ENCODE data around the gene MYL12B. TPM values are rescaled to one million over a fixed set of nuclear protein-coding genes. Genes with fewer than 3 reads are reported as not detected.
"Not testable (repeated sequence)": the region's sequence is repeated elsewhere in the genome, so short reads cannot be mapped to it uniquely, and the experiment has no call there.

MYL12B gene
- total RNA-seq = 689 and 1,114 TPM in 2 replicates

DNA sequence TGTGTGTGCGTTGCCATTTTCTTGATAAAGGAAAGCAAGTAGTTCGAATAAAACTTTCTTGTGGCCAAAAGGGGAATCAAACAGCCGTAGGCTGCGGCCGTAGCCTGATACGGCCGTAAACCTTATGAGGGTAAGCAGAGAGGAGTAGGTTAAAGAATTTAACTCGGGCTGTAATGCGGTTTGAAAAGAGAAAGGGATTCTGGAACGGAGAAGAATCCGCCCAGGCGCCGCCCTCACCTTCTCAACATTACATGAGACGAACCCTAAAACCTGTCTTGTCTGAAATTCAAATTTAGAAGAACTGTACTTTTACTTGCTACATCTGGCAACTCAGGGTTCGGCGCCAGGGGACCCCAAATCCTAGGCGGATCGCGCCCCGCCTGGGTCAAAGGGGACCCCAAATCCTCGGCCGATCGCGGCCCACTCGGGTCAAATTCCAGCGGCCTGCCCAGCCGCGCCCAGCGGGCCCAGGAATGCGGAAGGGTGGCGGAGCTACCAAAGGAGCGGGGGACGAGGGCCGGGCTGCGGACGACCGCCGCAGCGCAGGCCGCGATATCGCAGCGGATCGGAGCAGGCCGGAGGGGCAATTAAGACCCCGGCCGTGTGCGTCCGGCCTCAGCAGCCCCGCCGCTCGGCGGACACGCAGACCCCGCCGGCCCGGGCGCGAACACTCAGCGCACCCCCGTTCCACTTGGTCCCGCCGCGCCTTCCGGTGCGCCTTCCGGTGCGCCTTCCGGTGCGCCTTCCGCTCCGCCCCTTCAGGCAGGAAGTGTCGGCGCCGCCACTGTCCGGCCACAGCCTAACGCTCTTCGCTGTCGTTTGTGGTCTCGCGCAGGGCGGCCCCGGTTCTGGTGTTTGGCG lies at the start of gene MYL12B:
TSS of gene MYL12B (plus strand) at position 761 of the 861 bp plus-strand sequence. CDS start 10,766 bp downstream, outside the sequence.
- peak; percentile 67 for DNase-seq (ENCODE audit: low read depth)

DNA sequence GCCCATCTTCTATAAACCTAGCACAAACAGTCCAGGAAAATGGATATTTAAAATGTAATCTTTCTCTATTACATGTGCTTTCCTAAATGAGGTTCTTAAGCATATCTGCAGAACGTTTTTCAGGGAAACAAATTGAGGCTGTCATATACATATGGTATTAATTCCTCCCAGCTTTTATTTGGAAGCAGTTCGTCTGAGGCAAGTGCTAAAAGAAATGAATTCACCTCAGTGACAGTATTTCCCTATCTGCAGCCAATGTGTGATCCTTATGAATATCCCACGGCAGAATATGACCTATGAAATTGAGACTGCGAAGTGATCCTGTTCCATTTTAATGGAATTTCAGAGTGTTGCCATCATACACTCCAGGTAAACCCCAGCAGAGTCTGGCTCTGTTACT lies 49.3 kb upstream of the MYL12B start:
- no peak for DNase-seq (ENCODE audit: low read depth)

DNA sequence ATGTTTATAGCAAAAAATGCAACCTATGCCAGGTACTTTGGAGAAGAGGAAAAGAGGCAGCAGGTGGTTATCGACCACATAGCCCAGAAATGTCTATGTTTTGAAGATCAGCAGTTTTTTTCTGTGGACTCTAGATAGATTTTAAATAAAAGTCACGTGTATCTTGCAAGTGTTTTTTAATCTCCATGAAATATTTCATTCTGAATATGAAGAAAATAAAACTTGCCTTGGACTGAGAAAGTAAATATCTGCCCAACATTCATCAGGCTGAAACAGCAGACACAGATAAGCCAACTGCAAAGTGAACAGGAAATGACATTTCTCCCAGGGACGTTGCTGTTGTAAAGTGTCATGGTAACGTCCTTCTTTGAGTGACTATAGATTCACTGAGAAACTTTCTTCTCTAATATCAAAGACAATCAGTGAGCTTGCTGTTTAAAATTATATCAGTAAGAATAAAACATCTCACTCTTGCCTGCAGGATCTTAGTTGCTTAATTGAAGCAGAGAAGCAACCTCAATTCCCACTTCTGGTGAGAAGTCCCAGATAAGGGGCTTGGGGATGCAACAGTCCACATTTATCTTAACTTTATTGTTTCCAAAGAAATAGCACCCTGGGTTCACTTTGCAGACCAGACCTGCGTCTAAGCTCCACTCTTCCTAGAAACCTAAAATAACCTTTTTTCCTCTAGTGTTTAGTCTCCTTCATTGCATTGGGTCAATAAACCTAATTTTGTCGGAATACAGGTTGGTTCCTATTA lies 48.5 kb upstream of the MYL12B start:
- DNase-seq (ENCODE audit: low read depth) = no peak

DNA sequence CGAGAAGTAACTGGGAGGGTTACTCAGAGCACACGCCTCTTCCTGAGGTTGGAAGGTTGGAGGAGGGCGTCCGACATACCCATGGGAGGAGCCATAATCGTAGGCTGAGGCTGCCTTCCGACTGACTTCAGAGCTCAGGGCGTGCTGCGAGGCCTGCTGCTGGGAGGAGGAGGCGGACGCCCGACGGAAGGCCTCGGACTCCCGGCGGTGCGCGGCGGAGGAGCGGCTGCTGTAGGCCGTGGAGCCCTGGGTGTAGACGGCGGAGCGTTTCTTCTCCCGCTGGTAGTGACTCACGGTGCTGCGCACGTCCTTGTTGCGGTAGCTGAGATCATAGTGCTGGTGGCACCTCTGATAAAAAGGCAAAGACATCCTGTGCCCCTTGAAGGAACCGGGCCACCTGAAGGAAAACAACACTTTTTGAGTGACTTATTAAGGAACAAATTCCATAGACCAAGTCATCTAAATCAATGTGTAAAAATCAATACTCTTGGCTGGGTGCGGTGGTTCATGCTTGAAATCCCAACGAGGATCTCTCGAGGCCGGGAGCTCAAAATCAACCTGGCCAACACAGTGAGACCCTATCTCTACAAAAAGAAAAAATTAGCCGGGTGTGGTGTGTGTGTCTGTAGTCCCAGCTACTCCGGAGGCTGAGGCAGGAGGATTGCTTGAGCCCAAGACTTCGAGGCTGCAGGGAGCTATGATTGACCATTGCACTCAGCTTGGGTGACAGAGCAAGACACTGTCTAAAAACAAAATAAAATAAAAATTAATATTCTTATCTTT lies 46.9 kb upstream of the MYL12B start:
- DNase-seq (ENCODE audit: low read depth) = no peak

DNA sequence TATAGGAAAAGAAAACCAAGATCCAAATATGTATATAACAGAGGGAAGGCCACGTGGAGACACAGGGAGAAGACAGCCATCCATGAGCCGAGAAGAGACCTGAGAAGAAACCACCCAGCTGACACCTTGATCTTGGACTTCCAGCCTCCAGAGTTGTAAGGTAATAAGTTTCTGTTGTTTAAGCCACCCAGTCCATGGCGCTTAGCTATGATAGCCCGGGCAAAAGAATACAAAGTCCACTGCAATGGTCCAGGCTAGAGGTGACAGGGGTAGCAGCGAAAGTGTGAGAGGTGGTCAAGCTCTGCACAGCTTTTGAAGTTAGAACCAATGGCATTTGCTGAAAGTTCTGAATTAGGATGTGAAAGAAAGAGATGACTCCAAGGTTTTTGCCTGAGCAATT lies 44.9 kb upstream of the MYL12B start:
- DNase-seq (ENCODE audit: low read depth) = no peak

DNA sequence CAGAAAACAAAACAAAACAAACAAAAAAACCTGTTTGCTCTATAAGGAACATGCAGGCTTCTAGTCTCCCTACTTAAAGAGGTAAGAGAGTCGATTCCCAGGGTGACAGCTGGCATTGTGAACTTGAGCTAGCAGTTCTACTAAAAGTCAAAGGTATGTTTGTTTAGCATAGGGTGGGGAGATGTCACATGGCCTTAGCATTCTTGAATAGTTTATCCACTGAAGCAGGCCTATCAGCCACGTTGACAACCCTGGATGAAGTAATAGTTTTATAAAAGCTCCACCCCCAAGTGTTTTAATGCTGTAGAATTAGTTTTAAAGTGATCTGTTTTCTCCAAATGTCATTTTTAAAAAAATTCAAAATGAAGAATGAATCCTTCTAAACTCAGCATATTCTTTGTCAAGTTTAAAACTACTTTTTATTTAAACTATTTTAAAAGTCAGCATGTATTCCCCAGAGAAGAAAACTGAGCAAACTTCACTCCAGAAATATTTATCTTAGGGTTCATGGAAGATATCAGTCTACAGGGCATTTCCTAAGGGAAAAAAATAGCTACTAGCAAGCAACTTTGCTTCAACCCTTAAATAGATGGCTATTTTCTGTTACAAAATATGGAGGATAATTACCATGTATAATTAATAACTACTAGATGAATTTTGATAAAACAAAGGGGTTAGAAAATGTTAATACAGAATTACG lies 43.8 kb upstream of the MYL12B start:
- DNase-seq (ENCODE audit: low read depth) = peak; percentile 50

DNA sequence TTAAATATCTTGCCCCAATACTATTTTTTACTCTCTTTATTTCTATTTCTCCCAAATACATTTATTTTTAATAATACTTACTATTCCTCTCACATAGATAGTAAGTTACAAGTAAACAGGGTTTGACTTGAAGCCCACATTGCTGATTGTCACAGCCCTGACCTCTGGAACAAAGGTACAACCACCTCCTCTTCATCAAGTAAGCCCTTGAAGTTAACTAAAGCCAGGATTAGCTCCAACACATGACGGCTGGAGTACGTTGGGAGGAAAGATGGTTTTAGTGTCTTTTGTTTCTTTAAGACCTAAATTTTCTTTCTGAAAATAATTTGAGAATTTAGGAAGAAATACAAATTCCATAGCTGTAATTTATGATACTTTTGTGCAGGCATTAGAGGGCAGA lies 43.1 kb upstream of the MYL12B start:
- no peak for DNase-seq (ENCODE audit: low read depth)

DNA sequence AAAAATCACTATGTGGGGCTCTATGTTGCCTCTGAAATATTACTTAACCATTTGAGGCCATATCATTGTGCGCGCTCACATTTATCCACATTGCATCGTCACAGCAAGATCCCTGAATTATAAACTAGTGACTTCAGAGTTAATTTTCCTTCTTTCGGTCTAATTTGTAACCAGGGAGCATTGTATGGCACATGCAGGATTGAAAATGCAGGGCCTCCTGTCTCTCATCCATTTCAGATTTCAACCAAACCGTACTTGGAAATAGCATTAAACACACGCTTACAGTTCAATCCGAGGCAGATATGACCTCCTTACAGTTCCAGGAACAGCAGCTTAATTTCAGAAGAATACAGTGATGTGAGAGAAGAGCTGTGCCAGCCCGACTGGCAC lies 42.7 kb upstream of the MYL12B start:
- no peak for DNase-seq (ENCODE audit: low read depth)

DNA sequence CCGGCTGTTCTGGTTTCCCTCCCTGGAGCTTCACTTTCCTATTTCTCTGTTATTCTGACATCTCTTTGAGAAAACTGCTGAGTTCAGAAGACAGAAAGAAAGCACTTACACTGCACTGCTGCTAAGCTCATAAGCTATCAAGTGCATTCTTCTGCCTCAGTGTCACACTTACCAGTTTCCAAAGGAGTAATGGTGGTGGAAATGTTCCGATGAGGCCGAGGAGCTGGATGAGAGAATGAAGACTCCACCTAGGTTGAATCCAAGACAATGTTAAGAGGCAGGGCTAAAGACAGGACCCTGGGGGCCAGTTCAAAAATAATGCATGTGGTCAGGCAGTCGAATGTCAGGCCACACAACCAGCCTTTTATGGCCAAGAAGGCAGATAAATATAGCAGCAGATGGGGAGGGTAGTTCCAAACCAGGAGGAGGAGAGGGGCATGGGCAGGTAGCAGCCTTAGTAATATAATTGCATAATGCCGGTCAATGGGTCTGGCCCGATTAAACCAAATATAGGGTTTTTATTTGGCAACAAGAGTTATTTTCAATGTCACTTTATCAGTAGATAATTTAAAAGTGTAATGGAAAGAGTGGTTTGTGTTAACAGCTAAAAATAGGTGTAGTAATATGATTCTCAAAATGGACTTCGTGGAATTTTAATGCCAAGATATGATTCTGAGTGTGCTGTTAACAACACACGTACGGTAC lies 42.1 kb upstream of the MYL12B start, which contains the start of gene MYOM1:
TSS of gene MYOM1 (minus strand) at position 338 of the 705 bp plus-strand sequence. CDS start 4,745 bp downstream, outside the sequence.
- no peak for DNase-seq (ENCODE audit: low read depth)

DNA sequence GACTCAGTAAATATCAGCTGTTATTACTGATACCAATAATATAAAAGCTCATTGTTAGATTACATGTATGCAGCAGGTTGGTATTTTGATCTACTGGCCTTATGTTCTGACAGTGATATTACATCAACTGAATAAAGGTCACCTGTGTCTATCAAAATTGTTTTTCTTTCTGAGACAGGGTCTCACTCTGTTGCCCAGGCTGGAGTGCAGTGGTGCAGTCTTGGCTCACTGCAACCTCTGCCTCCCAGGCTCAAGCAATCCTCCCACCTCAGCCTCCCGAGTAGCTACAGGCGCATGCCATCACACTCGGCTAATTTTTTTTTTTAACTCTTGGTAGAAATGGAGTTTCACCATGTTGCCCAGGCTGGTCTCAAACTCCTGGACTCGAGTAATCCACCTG lies 41.1 kb upstream of the MYL12B start:
- not testable (repeated sequence) for DNase-seq (ENCODE audit: low read depth)

DNA sequence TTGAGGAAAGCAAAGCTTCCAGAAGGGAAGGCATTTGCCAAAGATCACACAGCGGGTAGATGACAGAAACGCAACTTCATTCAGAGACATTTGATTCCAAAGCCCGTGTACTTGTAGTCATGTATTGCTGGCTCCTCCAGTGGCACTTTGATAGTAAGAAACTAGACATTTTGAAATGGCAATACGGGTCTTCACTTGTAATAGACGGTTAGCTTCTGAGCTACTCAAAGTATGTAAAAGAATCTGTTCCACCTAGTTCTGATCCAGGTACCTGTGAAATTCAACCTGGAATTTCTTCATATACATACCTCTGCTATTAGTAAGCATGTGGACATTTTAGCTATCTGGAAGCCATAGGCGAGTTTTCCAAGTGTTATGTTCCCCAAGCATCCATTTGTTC lies 40.4 kb upstream of the MYL12B start:
- no peak for DNase-seq (ENCODE audit: low read depth)

DNA sequence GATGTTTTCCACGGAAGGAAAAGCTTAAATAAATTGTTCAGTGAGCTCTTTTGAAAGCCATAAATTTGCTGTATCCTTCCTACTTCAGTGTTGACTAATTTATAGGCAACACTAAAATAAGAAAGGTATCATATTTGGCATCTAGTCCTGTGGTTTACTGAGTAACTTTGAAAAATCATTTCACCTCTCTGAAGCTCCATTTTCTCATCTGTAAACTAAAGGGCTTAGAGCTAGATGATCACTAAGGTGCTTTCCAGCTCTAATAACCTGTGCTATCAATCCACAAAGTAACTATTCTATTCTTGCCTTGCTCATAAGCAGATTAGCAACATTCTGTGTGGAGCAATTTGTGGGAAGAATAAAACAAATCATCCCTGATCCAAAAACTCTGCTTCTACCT lies 38.6 kb upstream of the MYL12B start:
- no peak for DNase-seq (ENCODE audit: low read depth)

DNA sequence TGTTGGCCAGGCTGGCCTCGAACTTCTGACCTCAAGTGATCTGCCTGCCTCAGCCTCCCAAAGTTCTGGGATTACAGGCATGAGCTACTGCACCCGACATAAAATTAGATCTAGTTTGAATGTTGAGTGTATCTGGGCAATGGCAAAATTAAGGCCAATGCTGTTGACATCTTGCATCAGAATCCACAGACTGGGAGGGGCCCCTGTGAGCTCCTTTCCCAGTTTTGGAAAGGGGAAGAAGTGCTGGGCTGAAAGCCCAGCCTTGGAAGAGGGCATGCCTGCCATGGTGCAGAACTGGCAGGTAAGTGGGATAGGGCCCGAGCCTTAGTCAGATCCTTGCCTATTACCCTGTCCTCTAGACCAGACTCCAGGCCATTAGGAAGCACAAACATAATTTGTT lies 37.7 kb upstream of the MYL12B start:
- DNase-seq (ENCODE audit: low read depth) = no peak

DNA sequence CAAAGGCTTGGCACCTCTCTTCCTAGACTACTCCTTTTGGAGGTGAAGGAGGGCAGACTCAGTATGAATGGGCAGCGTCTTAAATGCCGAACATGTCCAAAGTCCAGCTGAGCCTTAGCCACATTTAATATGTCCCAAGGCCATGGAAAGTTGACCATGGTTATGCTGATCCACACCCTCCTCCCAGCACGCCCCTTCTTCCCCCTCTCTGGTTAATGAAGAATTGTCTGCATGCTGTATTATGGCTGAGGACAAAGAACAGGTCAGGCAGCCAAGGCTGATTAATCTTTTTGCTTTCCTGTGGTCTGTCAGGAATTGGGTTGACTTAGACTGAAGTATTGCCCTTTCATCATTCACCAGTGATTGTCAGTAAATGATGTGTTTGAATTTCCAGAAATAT lies 36.3 kb upstream of the MYL12B start:
- peak; percentile 70 for DNase-seq (ENCODE audit: low read depth)

DNA sequence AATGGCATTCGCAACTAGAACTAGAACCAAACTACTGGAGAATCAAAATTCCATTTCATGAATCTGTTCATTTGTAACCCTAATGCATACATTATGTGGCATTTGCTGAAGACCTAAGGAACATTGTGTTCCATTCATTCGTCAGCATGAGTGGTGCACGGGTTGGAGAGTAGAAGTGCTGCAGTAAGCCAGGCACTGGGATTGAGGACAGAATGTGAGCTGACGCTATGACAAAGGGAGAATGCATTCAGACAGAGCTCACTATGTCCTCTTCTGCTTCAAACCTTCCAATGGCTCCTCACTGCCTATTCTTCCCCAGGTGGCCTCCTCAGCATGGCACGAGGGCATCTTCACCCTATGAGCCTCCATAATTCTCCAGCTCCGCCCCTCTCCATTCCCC lies 35.9 kb upstream of the MYL12B start:
- no peak for DNase-seq (ENCODE audit: low read depth)

DNA sequence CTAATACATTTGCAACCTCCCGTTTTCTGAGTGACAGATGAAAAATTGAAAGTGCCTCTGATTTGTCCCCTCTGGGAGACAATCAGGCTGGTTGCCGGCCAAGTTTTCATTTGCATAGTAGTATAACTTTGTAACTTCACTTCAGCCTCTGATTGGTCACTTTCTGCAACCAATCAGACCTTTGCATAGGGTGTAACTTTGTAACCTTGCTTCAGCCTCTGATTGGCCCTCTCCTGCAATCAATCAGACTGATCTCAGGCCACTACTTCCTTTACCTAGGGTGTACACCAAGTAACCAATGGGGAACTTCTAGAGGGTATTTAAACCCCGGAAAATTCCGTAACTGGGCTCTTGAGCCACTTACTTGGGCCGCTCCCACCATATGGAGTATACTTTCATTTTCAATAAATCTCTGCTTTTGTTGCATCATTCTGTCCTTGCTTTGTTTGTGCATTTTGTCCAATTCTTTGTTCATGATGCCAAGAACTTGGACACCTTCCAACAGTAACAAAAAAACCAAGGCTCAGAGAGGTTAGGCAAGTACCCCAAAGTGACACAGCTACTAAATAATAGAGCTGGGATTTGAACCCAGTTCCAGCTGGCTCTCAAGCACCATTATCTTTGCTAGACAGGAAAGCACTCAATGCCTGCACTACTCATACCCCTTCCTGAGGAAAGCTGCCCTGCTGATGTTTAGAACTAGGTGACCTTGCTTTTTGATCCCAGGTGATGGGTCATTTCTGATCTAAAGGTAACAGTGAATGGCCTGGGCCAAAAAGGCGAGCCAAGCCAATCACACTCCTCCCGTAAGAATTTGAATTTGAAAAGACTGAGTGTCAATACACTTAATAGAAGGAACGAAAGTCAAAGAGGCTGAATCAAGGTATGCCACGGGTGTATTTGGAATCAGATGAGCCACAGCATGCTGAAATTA lies 31.3 kb upstream of the MYL12B start:
- DNase-seq (ENCODE audit: low read depth) = no peak

DNA sequence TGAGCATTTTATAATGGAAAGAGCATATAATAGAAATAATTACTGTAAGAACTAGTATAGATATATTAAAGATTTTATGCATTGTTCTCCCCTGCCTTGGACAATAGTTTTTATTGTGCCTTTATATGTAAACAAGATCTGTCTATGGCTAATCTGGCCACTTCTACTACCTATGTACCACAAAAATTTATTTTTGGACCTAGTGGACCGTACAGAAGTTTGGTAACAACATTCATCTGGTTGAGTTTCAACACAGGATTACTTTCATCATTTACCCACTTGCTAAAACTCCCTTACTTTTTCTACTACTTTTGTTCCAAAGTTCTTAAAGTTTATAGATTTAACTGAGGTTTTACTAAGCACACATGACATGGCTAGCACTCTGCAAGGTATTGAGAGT lies 28.9 kb upstream of the MYL12B start:
- DNase-seq (ENCODE audit: low read depth) = peak; percentile 25

DNA sequence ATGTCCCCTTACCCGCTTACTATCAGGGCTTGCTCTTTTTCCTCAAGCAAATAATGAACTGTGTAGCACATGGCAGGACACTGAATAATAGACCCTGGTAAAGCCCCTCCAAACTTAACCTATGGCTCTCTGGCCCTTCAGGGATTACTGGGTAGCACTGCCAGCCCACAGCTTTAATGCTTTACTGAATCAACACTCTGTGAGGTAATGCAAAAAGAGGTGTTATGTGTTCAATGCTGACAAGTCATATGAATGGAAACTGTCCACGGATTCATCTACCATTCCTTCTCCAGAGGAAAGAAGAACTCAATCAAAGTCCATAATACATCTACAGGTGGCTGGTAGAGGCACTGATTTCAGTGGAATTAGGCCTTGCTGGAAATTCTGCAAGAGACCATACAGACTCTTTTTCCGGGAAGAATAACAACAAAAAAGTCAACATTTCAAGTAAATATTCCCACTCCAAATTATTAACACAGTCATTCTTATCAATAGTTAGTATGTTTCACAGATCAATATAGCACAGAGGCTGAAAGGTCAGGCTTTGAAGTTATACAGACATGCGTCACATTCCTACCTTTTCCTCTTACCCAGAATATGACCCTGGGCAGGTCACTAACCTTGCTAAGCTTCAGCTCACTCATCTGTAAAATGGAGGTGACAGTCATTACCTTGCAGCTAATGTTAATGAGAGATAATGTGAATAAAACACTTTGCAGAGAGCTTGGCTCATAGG lies 28.3 kb upstream of the MYL12B start:
- DNase-seq (ENCODE audit: low read depth) = no peak

DNA sequence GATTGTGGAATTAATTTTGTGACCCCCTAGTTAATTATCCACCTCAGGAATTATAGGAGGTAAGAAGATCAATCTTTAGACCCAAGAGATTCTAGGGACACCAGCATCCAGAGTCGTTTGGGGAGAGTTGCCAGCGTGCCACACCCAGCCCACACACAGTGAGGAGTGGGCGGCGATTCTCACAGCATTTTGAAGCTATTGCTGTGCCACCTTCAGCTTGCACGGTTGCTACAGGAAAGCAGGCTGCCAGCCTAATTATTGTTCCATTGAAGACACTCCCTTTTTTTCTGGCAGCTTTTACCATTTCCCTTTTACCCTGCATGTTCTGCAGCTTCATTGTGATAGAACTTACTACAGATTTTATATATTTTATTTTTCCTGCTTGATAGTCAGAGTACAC lies 27.5 kb upstream of the MYL12B start:
- DNase-seq (ENCODE audit: low read depth) = no peak

Data from renal cortical epithelial cell (primary cell).